Right lobe of liver (tissue), 4 donors: Measurements from ENCODE around the gene MTHFS.

ENCODE experiments used
- CTCF ChIP-seq, 4 donors: fragments of 200-600 bp in 3 of 4; fragments of 450-650 bp in 1 of 4; IDR thresholded peaks; one replicate each; pipeline versions ENCODE4 v1.5.1 to v1.8.0; 2016 to 2022; ENCODE audit warnings: antibody characterized with exemption in 4 of 4, mild to moderate bottlenecking in 2 of 4
- POLR2A ChIP-seq: fragments of 450-650 bp; IDR thresholded peaks from one replicate; pipeline ENCODE4 v1.6.1; 2017; ENCODE audit warnings: antibody characterized with exemption, mild to moderate bottlenecking
- donor health status: DM: no; HTN: no; CAD: no.
- donor health status: DM: no; HTN: no; CAD: no.
- donor health status: DM: no; HTN: yes; CAD: no.

- TF ChIP-seq POLR2A, result no peak
- no peak for TF ChIP-seq CTCF (IDR thresholded peaks at IDR 0.05)
Measured at GRCh38 chr15:79898369-79898768, 1.6 kb upstream of the MTHFS start.
